ENCODE results near the gene PIEZO2. TPM values are rescaled to one million over a fixed set of nuclear protein-coding genes. Genes with fewer than 3 reads are reported as not detected.

Gene PIEZO2
- total RNA-seq, 2 experiments from 2014 or later = not detected

DNA sequence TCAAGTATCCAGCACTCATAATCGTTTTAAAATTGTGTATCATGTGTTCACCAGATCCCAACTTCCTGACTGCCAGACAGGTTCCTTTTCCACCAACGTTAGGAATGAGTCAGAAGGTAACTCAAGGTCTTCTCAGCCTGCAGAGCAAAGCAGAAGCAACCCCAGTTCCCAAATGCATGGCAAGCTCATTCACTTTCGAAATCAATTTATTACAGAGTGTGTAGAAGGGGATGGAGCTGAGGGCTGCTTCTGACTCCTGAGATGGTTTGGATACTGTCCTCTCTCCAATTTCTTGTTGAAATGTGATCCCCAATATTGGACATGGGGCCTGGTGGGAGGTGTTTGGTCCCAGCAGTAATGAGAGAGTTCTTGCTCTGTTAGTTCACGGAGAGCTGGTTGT, 114.5 kb downstream of the PIEZO2 start:
- Mint-ChIP-seq H3K9me3 (ENCODE audit: low read depth) (no peaks in the 10 kb centered on the region), H3K27me3 (peaks cover 4% of the 10 kb centered on the region), H3K27ac (no peak overlapping the region), H3K4me1 (no peaks in the 10 kb centered on the region), H3K4me3 (no peak overlapping the region), H3K36me3 (no peaks in the 10 kb centered on the region)
- CTCF ChIA-PET = no interaction called here
- no peak for DNase-seq
- no peak for ATAC-seq

DNA sequence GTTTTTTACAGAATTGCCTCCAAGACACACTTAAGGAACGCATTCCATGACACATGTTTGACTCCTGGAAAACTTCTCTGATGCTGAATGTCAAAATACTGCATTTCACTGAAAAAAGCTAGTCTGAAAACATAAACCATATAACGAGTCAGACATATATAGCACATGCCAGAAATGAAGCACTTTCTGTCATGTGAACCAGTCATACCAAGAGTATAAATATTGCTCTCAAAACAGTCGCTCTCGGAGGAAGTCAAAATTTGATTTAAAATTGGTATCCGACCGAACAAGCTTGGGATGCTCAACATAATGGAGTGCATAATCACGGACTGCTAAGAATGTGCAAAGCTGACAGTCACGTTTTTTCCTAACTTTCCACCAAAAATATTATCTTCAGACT, 115.9 kb downstream of the PIEZO2 start:
- H3K27me3 Mint-ChIP-seq = no peaks in the 10 kb centered on the region
- no peak for ATAC-seq
- DNase-seq = no peak
- no peak overlapping the region for H3K27ac Mint-ChIP-seq
- CTCF ChIA-PET = no interaction called here
- no peaks in the 10 kb centered on the region for H3K4me1 Mint-ChIP-seq
- no peak overlapping the region for H3K4me3 Mint-ChIP-seq
- no peaks in the 10 kb centered on the region for H3K9me3 Mint-ChIP-seq (ENCODE audit: low read depth)
- no peaks in the 10 kb centered on the region for H3K36me3 Mint-ChIP-seq

DNA sequence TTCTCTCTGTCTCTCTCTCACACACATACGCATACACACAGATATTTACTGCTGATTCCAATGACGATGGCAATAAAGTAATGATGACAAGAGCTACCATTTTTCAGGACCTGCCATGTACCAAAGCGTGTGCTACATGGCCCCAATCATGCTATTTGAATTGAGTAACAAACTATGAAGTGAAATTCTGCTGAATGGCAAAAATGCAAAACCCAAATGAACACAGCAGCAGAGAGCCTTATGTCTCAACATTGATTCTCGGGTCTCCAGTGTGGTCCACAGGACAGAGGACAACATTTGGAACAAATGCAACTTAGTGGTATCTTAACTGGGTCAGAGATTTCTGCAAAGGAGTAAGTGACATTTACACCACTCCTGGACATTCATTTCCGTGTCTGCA, 117.4 kb downstream of the PIEZO2 start:
- DNase-seq = no peak
- Mint-ChIP-seq H3K4me3 (no peak overlapping the region), H3K4me1 (no peaks in the 10 kb centered on the region), H3K27ac (no peak overlapping the region), H3K36me3 (no peaks in the 10 kb centered on the region), H3K27me3 (no peaks in the 10 kb centered on the region), H3K9me3 (ENCODE audit: low read depth) (no peaks in the 10 kb centered on the region)
- ATAC-seq = no peak
- CTCF ChIA-PET = no interaction called here

DNA sequence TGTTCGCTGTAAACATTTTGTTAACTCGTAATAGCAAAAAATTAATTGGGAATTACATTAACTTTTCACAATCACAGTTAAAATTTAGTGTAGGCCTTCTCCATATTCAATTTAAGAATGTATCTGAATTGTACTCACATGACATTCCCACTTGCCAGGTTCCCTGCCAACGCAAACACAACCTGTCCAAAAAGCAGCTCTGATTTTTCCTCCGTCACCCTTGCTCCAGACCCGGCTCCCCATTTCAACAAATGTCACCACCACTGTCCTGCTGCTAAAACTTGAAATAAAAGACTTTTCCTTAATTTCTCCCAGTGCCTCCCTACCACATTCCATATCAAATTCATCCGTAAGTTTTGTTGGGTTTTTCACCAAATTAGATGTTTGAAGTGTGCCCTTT, 120.3 kb downstream of the PIEZO2 start:
- H3K36me3 Mint-ChIP-seq = no peaks in the 10 kb centered on the region
- no peak for ATAC-seq
- no peaks in the 10 kb centered on the region for H3K27me3 Mint-ChIP-seq
- CTCF ChIA-PET = no interaction called here
- DNase-seq = no peak
- no peaks in the 10 kb centered on the region for H3K9me3 Mint-ChIP-seq (ENCODE audit: low read depth)
- H3K4me3 Mint-ChIP-seq = no peak overlapping the region
- no peaks in the 10 kb centered on the region for H3K4me1 Mint-ChIP-seq
- no peak overlapping the region for H3K27ac Mint-ChIP-seq

GRCh38 chr18:11027862-11028261, 121.5 kb downstream of the PIEZO2 start:
- Mint-ChIP-seq H3K27me3 (no peaks in the 10 kb centered on the region), H3K9me3 (ENCODE audit: low read depth) (no peaks in the 10 kb centered on the region), H3K27ac (no peak overlapping the region), H3K36me3 (no peaks in the 10 kb centered on the region), H3K4me1 (no peaks in the 10 kb centered on the region), H3K4me3 (no peak overlapping the region)
- CTCF ChIA-PET = no interaction called here
- ATAC-seq (no peak), DNase-seq (no peak)

GRCh38 chr18:11025671-11026070, 123.7 kb downstream of the PIEZO2 start:
- no peak overlapping the region for H3K27ac Mint-ChIP-seq
- H3K4me1 Mint-ChIP-seq = no peaks in the 10 kb centered on the region
- no peaks in the 10 kb centered on the region for H3K36me3 Mint-ChIP-seq
- no peaks in the 10 kb centered on the region for H3K27me3 Mint-ChIP-seq
- H3K9me3 Mint-ChIP-seq (ENCODE audit: low read depth) = no peaks in the 10 kb centered on the region
- ATAC-seq = no peak
- H3K4me3 Mint-ChIP-seq = no peak overlapping the region
- CTCF ChIA-PET = no interaction called here
- DNase-seq = no peak

DNA sequence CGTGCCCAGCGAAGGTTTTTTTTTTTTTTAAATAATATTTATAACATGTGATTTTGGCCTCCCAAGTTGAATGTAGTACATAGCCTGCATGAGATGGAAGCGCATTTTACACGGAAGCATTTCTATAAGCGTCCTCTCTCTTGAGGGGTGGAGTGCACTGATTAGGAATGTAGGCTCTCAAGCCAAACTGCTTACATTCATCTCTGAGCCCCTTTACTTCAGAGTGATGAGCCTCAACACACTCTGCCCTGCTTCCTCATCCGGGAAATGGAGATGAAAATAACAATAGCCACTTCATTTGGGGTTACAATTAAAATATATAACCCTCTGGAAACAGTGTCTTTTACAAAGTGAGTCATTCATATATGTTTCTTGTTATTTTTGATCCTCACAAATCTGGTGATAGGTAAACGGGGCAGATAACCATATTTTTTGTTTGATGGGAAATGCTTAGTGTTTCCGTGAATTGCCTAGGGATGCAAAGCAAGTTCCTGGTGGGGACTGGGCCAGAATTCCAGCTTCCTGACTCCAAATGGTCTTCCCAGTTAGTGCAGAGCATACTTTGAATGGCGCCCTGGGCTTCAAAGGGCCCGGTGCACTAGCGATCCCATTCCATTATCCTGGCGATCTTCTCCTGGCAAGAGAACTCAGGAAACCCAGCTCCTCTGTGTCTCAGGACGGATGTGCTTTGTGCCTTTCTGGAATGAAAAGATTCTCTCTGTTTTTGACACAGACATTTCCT, 124.3 kb downstream of the PIEZO2 start:
- DNase-seq (no peak), ATAC-seq (no peak)
- Mint-ChIP-seq H3K27me3 (no peaks in the 10 kb centered on the region), H3K27ac (no peak overlapping the region), H3K9me3 (ENCODE audit: low read depth) (no peaks in the 10 kb centered on the region), H3K4me1 (no peaks in the 10 kb centered on the region), H3K4me3 (no peak overlapping the region), H3K36me3 (no peaks in the 10 kb centered on the region)
- CTCF ChIA-PET = no interaction called here

DNA sequence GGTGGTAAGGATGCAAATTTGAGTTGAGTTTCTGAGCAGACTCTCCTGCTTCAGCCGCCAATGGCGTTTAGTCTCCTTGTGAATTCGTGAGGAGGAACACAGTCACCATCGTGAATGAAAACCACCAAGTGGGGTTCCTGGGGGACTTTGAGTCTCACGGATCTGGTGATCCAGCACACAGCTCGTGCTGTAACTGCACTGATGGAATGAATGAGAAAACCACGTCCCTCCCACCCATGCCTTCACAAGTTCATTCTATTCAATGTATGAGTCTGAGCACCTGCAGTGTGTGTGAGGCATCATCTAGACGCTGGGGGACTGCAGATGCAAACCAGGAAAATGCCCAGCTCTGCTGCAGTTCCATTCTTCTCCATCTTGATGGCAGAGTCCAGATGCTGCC, 127.9 kb downstream of the PIEZO2 start:
- DNase-seq = no peak
- Mint-ChIP-seq H3K27ac (no peak overlapping the region), H3K36me3 (no peaks in the 10 kb centered on the region), H3K27me3 (no peaks in the 10 kb centered on the region), H3K4me1 (no peaks in the 10 kb centered on the region), H3K4me3 (no peak overlapping the region), H3K9me3 (ENCODE audit: low read depth) (no peaks in the 10 kb centered on the region)
- ATAC-seq = no peak
- CTCF ChIA-PET = no interaction called here

DNA sequence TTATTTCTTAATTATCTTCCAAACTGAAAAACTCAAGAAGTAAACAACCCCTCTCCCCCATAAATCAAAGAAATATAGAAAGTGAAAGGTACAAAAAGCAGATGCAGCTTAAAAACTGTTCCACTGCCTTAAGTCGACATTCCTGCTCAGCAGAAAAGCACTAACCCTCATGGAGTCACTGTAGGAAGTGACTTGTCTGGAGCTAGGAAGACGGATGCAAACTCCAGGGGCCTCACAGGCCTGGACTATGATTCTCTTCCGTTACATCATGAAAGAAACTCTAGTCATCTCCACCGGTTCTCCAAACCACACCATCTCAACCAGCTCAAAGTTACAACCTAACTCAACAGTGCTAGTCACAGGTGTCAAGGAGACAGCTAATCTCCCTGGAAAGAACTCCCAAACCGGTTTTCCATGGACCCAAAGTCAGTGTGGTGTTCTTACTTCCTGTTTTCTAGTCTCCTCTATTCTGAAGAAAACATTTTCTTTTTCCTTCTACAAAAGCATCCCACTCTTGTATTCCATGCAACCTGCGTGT, 128.4 kb downstream of the PIEZO2 start:
- ATAC-seq (no peak), DNase-seq (no peak)
- Mint-ChIP-seq H3K27me3 (no peaks in the 10 kb centered on the region), H3K4me1 (no peaks in the 10 kb centered on the region), H3K4me3 (no peak overlapping the region), H3K27ac (no peak overlapping the region), H3K9me3 (ENCODE audit: low read depth) (no peaks in the 10 kb centered on the region), H3K36me3 (no peaks in the 10 kb centered on the region)
- CTCF ChIA-PET = no interaction called here

- no peak for ATAC-seq
- CTCF ChIA-PET = no interaction called here
- Mint-ChIP-seq H3K4me1 (no peaks in the 10 kb centered on the region), H3K4me3 (no peak overlapping the region), H3K27me3 (no peaks in the 10 kb centered on the region), H3K9me3 (ENCODE audit: low read depth) (no peaks in the 10 kb centered on the region), H3K36me3 (no peaks in the 10 kb centered on the region), H3K27ac (no peak overlapping the region)
- DNase-seq = no peak
These were observed 129.1 kb downstream of the PIEZO2 start for GRCh38 chr18:11020161-11020853.

DNA sequence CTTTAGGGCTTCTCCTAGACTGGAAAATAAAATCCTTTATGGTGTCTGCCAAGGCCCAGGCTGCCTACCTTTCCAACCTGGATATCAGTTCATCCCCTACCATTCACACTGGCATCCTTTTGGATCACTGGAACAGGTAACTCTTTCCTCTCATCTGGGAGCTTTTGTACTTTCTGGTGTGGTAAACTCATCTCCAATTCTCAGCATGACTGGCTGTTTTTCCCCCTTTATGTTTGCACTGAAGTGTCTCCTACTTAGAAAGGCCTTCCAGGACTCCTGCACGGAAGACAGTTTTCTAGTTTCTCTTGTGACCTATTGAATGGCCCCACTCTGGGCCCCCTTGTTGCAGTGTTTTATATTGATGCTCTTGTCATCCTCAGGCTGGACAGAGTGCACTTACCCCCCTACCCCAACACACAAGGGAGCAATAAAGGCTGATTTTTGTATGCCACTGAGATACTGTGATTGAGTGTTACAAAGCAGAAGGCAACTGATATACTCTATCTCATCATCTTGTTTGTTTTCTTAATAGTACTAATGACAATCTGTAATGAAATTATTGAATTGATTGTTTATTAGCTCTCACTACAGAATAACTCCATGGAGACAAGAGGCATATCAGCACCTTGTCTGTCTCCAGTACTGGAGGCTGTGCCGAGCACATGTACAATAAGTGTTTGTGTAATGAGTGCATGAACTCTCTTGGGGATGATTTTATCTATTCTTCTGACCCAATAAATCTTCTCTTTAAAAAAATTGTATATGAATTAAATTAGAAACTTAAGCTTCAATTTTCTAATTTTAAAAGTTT, 129.9 kb downstream of the PIEZO2 start:
- no peaks in the 10 kb centered on the region for H3K36me3 Mint-ChIP-seq
- H3K4me3 Mint-ChIP-seq = no peak overlapping the region
- no peaks in the 10 kb centered on the region for H3K27me3 Mint-ChIP-seq
- H3K9me3 Mint-ChIP-seq (ENCODE audit: low read depth) = no peaks in the 10 kb centered on the region
- DNase-seq (no peak), ATAC-seq (no peak)
- no peak overlapping the region for H3K27ac Mint-ChIP-seq
- H3K4me1 Mint-ChIP-seq = no peaks in the 10 kb centered on the region
- CTCF ChIA-PET = no interaction called here

GRCh38 chr18:11009869-11010268, 139.5 kb downstream of the PIEZO2 start:
- H3K4me3 Mint-ChIP-seq = no peak overlapping the region
- H3K4me1 Mint-ChIP-seq = no peaks in the 10 kb centered on the region
- H3K27ac Mint-ChIP-seq = no peak overlapping the region
- CTCF ChIA-PET = interaction anchor here (0.6 kb wide), 1 partner anchor 517 kb away, joined by 3 read pairs; no protein-coding TSS in a partner anchor
- H3K27me3 Mint-ChIP-seq = no peaks in the 10 kb centered on the region
- H3K36me3 Mint-ChIP-seq = no peaks in the 10 kb centered on the region
- ATAC-seq (no peak), DNase-seq (no peak)
- no peaks in the 10 kb centered on the region for H3K9me3 Mint-ChIP-seq (ENCODE audit: low read depth)

DNA sequence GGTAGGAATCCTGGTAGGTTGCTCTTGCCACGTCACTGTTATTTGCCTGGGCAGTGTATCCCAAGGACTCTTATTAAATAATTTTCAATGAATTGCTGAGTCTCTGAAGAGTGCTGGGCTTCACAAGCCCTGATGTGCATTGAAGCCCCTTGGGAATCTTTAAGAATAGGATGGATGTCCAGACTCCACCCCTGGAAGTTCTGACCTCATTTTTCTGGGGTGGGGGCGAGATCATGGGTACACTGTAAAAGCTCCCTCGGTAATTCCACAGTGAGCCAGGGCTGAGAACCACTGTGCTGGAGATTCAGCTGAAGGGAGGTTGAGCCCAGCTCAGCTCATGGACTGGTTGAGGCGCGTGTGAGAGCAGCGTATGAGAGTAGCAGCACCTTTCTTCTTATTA, 140.2 kb downstream of the PIEZO2 start:
- no peak for DNase-seq
- H3K27ac Mint-ChIP-seq = no peak overlapping the region
- no peaks in the 10 kb centered on the region for H3K4me1 Mint-ChIP-seq
- H3K4me3 Mint-ChIP-seq = no peak overlapping the region
- H3K36me3 Mint-ChIP-seq = no peaks in the 10 kb centered on the region
- no peak for ATAC-seq
- CTCF ChIA-PET = no interaction called here
- no peaks in the 10 kb centered on the region for H3K9me3 Mint-ChIP-seq (ENCODE audit: low read depth)
- no peaks in the 10 kb centered on the region for H3K27me3 Mint-ChIP-seq

- Mint-ChIP-seq H3K27ac (no peak overlapping the region), H3K27me3 (no peaks in the 10 kb centered on the region), H3K4me3 (no peak overlapping the region), H3K36me3 (no peaks in the 10 kb centered on the region), H3K9me3 (ENCODE audit: low read depth) (no peaks in the 10 kb centered on the region), H3K4me1 (no peaks in the 10 kb centered on the region)
- DNase-seq (no peak), ATAC-seq (no peak)
- CTCF ChIA-PET = no interaction called here
These were observed 140.9 kb downstream of the PIEZO2 start for GRCh38 chr18:11008505-11008904.
